ENCODE data around the gene SLC35F1.

Gene SLC35F1

GRCh38 chr6:118103381-118104146, 196.5 kb downstream of the SLC35F1 start:
- Mint-ChIP-seq H3K27me3 (no peaks in the 10 kb centered on the region), H3K36me3 (ENCODE audit: insufficient read depth) (no peaks in the 10 kb centered on the region), H3K4me1 (no peaks in the 10 kb centered on the region), H3K9me3 (no peaks in the 10 kb centered on the region), H3K27ac (ENCODE audit: low read depth) (no peak overlapping the region), H3K4me3 (no peak overlapping the region)
- ATAC-seq (replicated peaks; ENCODE audit: extremely low read depth, poor library complexity, severe bottlenecking) (no peak), DNase-seq (ENCODE audit: low spot score in 2 of 2) (no peak)

- H3K36me3 Mint-ChIP-seq (ENCODE audit: insufficient read depth): no peaks in the 10 kb centered on the region
- H3K27me3 Mint-ChIP-seq: peaks cover 10% of the 10 kb centered on the region
- no peak for ATAC-seq (replicated peaks; ENCODE audit: extremely low read depth, poor library complexity, severe bottlenecking)
Measured at GRCh38 chr6:118122161-118122725, 215.2 kb downstream of the SLC35F1 start.

GRCh38 chr6:118122801-118123200, 215.7 kb downstream of the SLC35F1 start:
- H3K9me3 Mint-ChIP-seq: no peaks in the 10 kb centered on the region
- no peaks in the 10 kb centered on the region for H3K36me3 Mint-ChIP-seq (ENCODE audit: insufficient read depth)
- no peak overlapping the region for H3K27ac Mint-ChIP-seq (ENCODE audit: low read depth)

More at GRCh38 chr6:118122161-118122725, 215.2 kb downstream of the SLC35F1 start:
- no peak for DNase-seq (ENCODE audit: low spot score in 2 of 2)
- Mint-ChIP-seq H3K4me3 (no peak overlapping the region), H3K4me1 (no peaks in the 10 kb centered on the region), H3K9me3 (no peaks in the 10 kb centered on the region), H3K27ac (ENCODE audit: low read depth) (no peak overlapping the region)

GRCh38 chr6:118123503-118124037, 216.5 kb downstream of the SLC35F1 start:
- DNase-seq (ENCODE audit: low spot score in 2 of 2) (no peak), ATAC-seq (replicated peaks; ENCODE audit: extremely low read depth, poor library complexity, severe bottlenecking) (no peak)
- peaks cover 11% of the 10 kb centered on the region for H3K27me3 Mint-ChIP-seq
- H3K4me1 Mint-ChIP-seq: no peaks in the 10 kb centered on the region
- no peak overlapping the region for H3K27ac Mint-ChIP-seq (ENCODE audit: low read depth)
- H3K4me3 Mint-ChIP-seq: no peak overlapping the region
- no peaks in the 10 kb centered on the region for H3K9me3 Mint-ChIP-seq
- no peaks in the 10 kb centered on the region for H3K36me3 Mint-ChIP-seq (ENCODE audit: insufficient read depth)

More at GRCh38 chr6:118122801-118123200, 215.7 kb downstream of the SLC35F1 start:
- ATAC-seq (replicated peaks; ENCODE audit: extremely low read depth, poor library complexity, severe bottlenecking) (no peak), DNase-seq (ENCODE audit: low spot score in 2 of 2) (no peak)
- H3K4me1 Mint-ChIP-seq: no peaks in the 10 kb centered on the region
- H3K27me3 Mint-ChIP-seq: peaks cover 10% of the 10 kb centered on the region
- H3K4me3 Mint-ChIP-seq: no peak overlapping the region

- Mint-ChIP-seq H3K36me3 (ENCODE audit: insufficient read depth) (no peaks in the 10 kb centered on the region), H3K27ac (ENCODE audit: low read depth) (no peak overlapping the region), H3K27me3 (peaks cover 20% of the 10 kb centered on the region)
Measured at GRCh38 chr6:118124851-118125250, 217.8 kb downstream of the SLC35F1 start.

GRCh38 chr6:118128755-118129154, 221.7 kb downstream of the SLC35F1 start:
- ATAC-seq (replicated peaks; ENCODE audit: extremely low read depth, poor library complexity, severe bottlenecking) (no peak), DNase-seq (ENCODE audit: low spot score in 2 of 2) (no peak)
- Mint-ChIP-seq H3K27ac (ENCODE audit: low read depth) (no peak overlapping the region), H3K9me3 (peaks cover 5% of the 10 kb centered on the region), H3K27me3 (peaks cover 20% of the 10 kb centered on the region), H3K36me3 (ENCODE audit: insufficient read depth) (no peaks in the 10 kb centered on the region), H3K4me1 (no peaks in the 10 kb centered on the region), H3K4me3 (no peak overlapping the region)

More at GRCh38 chr6:118124851-118125250, 217.8 kb downstream of the SLC35F1 start:
- peaks cover 5% of the 10 kb centered on the region for H3K9me3 Mint-ChIP-seq
- H3K4me3 Mint-ChIP-seq: no peak overlapping the region
- DNase-seq (ENCODE audit: low spot score in 2 of 2) (no peak), ATAC-seq (replicated peaks; ENCODE audit: extremely low read depth, poor library complexity, severe bottlenecking) (no peak)
- no peaks in the 10 kb centered on the region for H3K4me1 Mint-ChIP-seq

- H3K27me3 Mint-ChIP-seq: peaks cover 27% of the 10 kb centered on the region
- no peak overlapping the region for H3K4me3 Mint-ChIP-seq
- ATAC-seq (replicated peaks; ENCODE audit: extremely low read depth, poor library complexity, severe bottlenecking): no peak
- peaks cover under 1% of the 10 kb centered on the region for H3K9me3 Mint-ChIP-seq
- no peaks in the 10 kb centered on the region for H3K36me3 Mint-ChIP-seq (ENCODE audit: insufficient read depth)
- no peaks in the 10 kb centered on the region for H3K4me1 Mint-ChIP-seq
- DNase-seq (ENCODE audit: low spot score in 2 of 2): no peak
- no peak overlapping the region for H3K27ac Mint-ChIP-seq (ENCODE audit: low read depth)
Measured at GRCh38 chr6:118134206-118134605, 227.1 kb downstream of the SLC35F1 start.

- Mint-ChIP-seq H3K27me3 (peaks cover 29% of the 10 kb centered on the region), H3K36me3 (ENCODE audit: insufficient read depth) (no peaks in the 10 kb centered on the region), H3K27ac (ENCODE audit: low read depth) (no peak overlapping the region), H3K4me3 (no peak overlapping the region), H3K4me1 (no peaks in the 10 kb centered on the region), H3K9me3 (no peaks in the 10 kb centered on the region)
- ATAC-seq (replicated peaks; ENCODE audit: extremely low read depth, poor library complexity, severe bottlenecking) (no peak), DNase-seq (ENCODE audit: low spot score in 2 of 2) (no peak)
Measured at GRCh38 chr6:118134736-118135135, 227.7 kb downstream of the SLC35F1 start.

GRCh38 chr6:118135371-118135770, 228.3 kb downstream of the SLC35F1 start:
- no peak overlapping the region for H3K4me3 Mint-ChIP-seq
- no peaks in the 10 kb centered on the region for H3K9me3 Mint-ChIP-seq
- DNase-seq (ENCODE audit: low spot score in 2 of 2) (no peak), ATAC-seq (replicated peaks; ENCODE audit: extremely low read depth, poor library complexity, severe bottlenecking) (no peak)
- H3K27me3 Mint-ChIP-seq: peaks cover 32% of the 10 kb centered on the region
- no peaks in the 10 kb centered on the region for H3K4me1 Mint-ChIP-seq
- no peaks in the 10 kb centered on the region for H3K36me3 Mint-ChIP-seq (ENCODE audit: insufficient read depth)
- no peak overlapping the region for H3K27ac Mint-ChIP-seq (ENCODE audit: low read depth)

- no peak overlapping the region for H3K4me3 Mint-ChIP-seq
- no peaks in the 10 kb centered on the region for H3K4me1 Mint-ChIP-seq
- no peaks in the 10 kb centered on the region for H3K9me3 Mint-ChIP-seq
- ATAC-seq (replicated peaks; ENCODE audit: extremely low read depth, poor library complexity, severe bottlenecking): no peak
- no peak overlapping the region for H3K27ac Mint-ChIP-seq (ENCODE audit: low read depth)
- peaks cover 33% of the 10 kb centered on the region for H3K27me3 Mint-ChIP-seq
- no peak for DNase-seq (ENCODE audit: low spot score in 2 of 2)
- no peaks in the 10 kb centered on the region for H3K36me3 Mint-ChIP-seq (ENCODE audit: insufficient read depth)
Measured at GRCh38 chr6:118141211-118141610, 234.1 kb downstream of the SLC35F1 start.

GRCh38 chr6:118146584-118146983, 239.5 kb downstream of the SLC35F1 start:
- no peak for ATAC-seq (replicated peaks; ENCODE audit: extremely low read depth, poor library complexity, severe bottlenecking)
- Mint-ChIP-seq H3K27ac (ENCODE audit: low read depth) (no peak overlapping the region), H3K9me3 (no peaks in the 10 kb centered on the region), H3K36me3 (ENCODE audit: insufficient read depth) (peaks cover 1% of the 10 kb centered on the region), H3K27me3 (peaks cover 17% of the 10 kb centered on the region), H3K4me3 (no peak overlapping the region), H3K4me1 (no peaks in the 10 kb centered on the region)
- DNase-seq (ENCODE audit: low spot score in 2 of 2): no peak

- H3K36me3 Mint-ChIP-seq (ENCODE audit: insufficient read depth): peaks cover 1% of the 10 kb centered on the region
- no peak for ATAC-seq (replicated peaks; ENCODE audit: extremely low read depth, poor library complexity, severe bottlenecking)
Measured at GRCh38 chr6:118147511-118147910, 240.4 kb downstream of the SLC35F1 start.

GRCh38 chr6:118148561-118148960, 241.5 kb downstream of the SLC35F1 start:
- H3K4me3 Mint-ChIP-seq: no peak overlapping the region
- peaks cover 1% of the 10 kb centered on the region for H3K36me3 Mint-ChIP-seq (ENCODE audit: insufficient read depth)
- H3K27me3 Mint-ChIP-seq: peaks cover 24% of the 10 kb centered on the region
- no peak overlapping the region for H3K27ac Mint-ChIP-seq (ENCODE audit: low read depth)
- no peaks in the 10 kb centered on the region for H3K9me3 Mint-ChIP-seq
- H3K4me1 Mint-ChIP-seq: no peaks in the 10 kb centered on the region
- DNase-seq (ENCODE audit: low spot score in 2 of 2) (no peak), ATAC-seq (replicated peaks; ENCODE audit: extremely low read depth, poor library complexity, severe bottlenecking) (no peak)

More at GRCh38 chr6:118147511-118147910, 240.4 kb downstream of the SLC35F1 start:
- no peak overlapping the region for H3K4me3 Mint-ChIP-seq
- H3K27ac Mint-ChIP-seq (ENCODE audit: low read depth): no peak overlapping the region
- DNase-seq (ENCODE audit: low spot score in 2 of 2): no peak
- H3K9me3 Mint-ChIP-seq: no peaks in the 10 kb centered on the region
- peaks cover 24% of the 10 kb centered on the region for H3K27me3 Mint-ChIP-seq
- no peaks in the 10 kb centered on the region for H3K4me1 Mint-ChIP-seq
